GM12878 (cell line): Measurements from ENCODE around the gene GNB3. TPM values are rescaled to one million over a fixed set of nuclear protein-coding genes. Genes with fewer than 3 reads are reported as not detected.

ENCODE experiments used
- ASH2L ChIP-seq: fragments of 300-600, 200-600 bp; sonication (generic); IDR thresholded peaks from 2 replicates; pipeline ENCODE4 v1.6.1; 2017; ENCODE audit warnings: low read depth, mild to moderate bottlenecking, borderline replicate concordance
- CREB1 ChIP-seq: IDR thresholded peaks from 2 replicates; pipeline ENCODE4 v1.6.1; 2012; ENCODE audit warnings: low read depth, mild to moderate bottlenecking, inconsistent platforms
- IKZF2 ChIP-seq, 2 experiments: fragments of 450-650 bp; IDR thresholded peaks; 2 replicates each; pipeline ENCODE4 v1.6.1; 2017; ENCODE audit warnings: mild to moderate bottlenecking in 2 of 2, moderate library complexity in 2 of 2
- MEF2A ChIP-seq: IDR thresholded peaks from 2 replicates; pipeline ENCODE4 v1.6.1; 2011; ENCODE audit warnings: low read depth, mild to moderate bottlenecking, low read length, moderate library complexity; ENCODE audit not compliant: insufficient read depth
- POLR2A ChIP-seq: IDR thresholded peaks from 2 replicates; pipeline ENCODE4 v1.6.1; 2011; ENCODE audit warnings: low read depth, mild to moderate bottlenecking, low read length
- RUNX3 ChIP-seq: IDR thresholded peaks from 2 replicates; pipeline ENCODE4 v1.6.1; 2012; ENCODE audit warnings: low read length, inconsistent platforms
- SIN3A ChIP-seq: IDR thresholded peaks from 2 replicates; pipeline ENCODE4 v1.6.1; 2012; ENCODE audit warnings: low read depth, low read length, improper control_type of control experiment
- SMARCA5 ChIP-seq: fragments of 450-650 bp; IDR thresholded peaks from 2 replicates; pipeline ENCODE4 v1.6.1; 2017; ENCODE audit warnings: mild to moderate bottlenecking
- SUZ12 ChIP-seq: fragments of 200-600 bp; sonication (generic); IDR thresholded peaks from one replicate; pipeline ENCODE4 v1.6.1; 2018; ENCODE audit warnings: antibody characterized with exemption, mild to moderate bottlenecking; ENCODE audit not compliant: unreplicated experiment
- TAF1 ChIP-seq: IDR thresholded peaks from 2 replicates; pipeline ENCODE4 v1.6.1; 2011; ENCODE audit warnings: mild to moderate bottlenecking, low read depth, low read length, borderline replicate concordance
- TBL1XR1 ChIP-seq: IDR thresholded peaks from 2 replicates; pipeline ENCODE4 v1.6.1; 2012; ENCODE audit warnings: low read depth, low read length, improper control_type of control experiment
- TCF12 ChIP-seq: IDR thresholded peaks from 2 replicates; pipeline ENCODE4 v1.6.1; 2011; ENCODE audit warnings: low read depth, mild to moderate bottlenecking, low read length
- TCF3 ChIP-seq: IDR thresholded peaks from 2 replicates; pipeline ENCODE4 v1.6.1; 2012; ENCODE audit warnings: low read depth, mild to moderate bottlenecking, low read length, borderline replicate concordance; ENCODE audit not compliant: insufficient read depth
- polyA plus RNA-seq, 11 experiments: library from polyadenylated mRNA; depleted of rRNA in 4 of 11; unstranded in 6 of 11; stranded (reverse) in 5 of 11; fragments of >200 nt; fragmentation: Nextera tagmentation in 4 of 11; fragmentation: Illumina TruSeq in 1 of 11; extraction: Ambion mirVana in 4 of 11; extraction: Trizol in 1 of 11; gene quantifications; 1 replicate in 1 of 11; 2 replicates in 10 of 11; pipeline versions ENCODE4 v1.2.1 to v1.2.3, GENCODE V29; 2011 to 2016; ENCODE audit warnings: inconsistent platforms in 2 of 11, missing spikeins in 2 of 11, low read depth in 1 of 11
- total RNA-seq, 4 experiments: library from RNA; depleted of rRNA in 3 of 4; stranded (reverse); fragments of >200 nt in 3 of 4; fragmentation: Illumina TruSeq in 1 of 4; extraction: Trizol in 1 of 4; gene quantifications; 2 replicates each; pipeline versions ENCODE4 v1.2.1 to v1.2.3, GENCODE V29; 2013 to 2021
- TF ChIP-seq, protein P1 (sequence below): fragments of 150-350 bp; IDR thresholded peaks from 2 replicates; pipeline ENCODE4 v1.6.1; 2014; ENCODE audit warnings: mild to moderate bottlenecking, low read depth, low read length
- TF ChIP-seq, protein P2 (sequence below): IDR thresholded peaks from 2 replicates; pipeline ENCODE4 v1.6.1; 2012; ENCODE audit warnings: low read depth, low read length, improper control_type of control experiment
- TF ChIP-seq, protein P3 (sequence below): IDR thresholded peaks from 2 replicates; pipeline ENCODE4 v1.6.1; 2012; ENCODE audit warnings: low read depth, low read length, improper control_type of control experiment

The GNB3 gene
- total and polyA plus RNA-seq, 10 of the 15 experiments (the other 5 are each of a cell fraction or from before 2014, with no cell fraction given): 0.05 to 1.1 (median 0.36) TPM

DNA sequence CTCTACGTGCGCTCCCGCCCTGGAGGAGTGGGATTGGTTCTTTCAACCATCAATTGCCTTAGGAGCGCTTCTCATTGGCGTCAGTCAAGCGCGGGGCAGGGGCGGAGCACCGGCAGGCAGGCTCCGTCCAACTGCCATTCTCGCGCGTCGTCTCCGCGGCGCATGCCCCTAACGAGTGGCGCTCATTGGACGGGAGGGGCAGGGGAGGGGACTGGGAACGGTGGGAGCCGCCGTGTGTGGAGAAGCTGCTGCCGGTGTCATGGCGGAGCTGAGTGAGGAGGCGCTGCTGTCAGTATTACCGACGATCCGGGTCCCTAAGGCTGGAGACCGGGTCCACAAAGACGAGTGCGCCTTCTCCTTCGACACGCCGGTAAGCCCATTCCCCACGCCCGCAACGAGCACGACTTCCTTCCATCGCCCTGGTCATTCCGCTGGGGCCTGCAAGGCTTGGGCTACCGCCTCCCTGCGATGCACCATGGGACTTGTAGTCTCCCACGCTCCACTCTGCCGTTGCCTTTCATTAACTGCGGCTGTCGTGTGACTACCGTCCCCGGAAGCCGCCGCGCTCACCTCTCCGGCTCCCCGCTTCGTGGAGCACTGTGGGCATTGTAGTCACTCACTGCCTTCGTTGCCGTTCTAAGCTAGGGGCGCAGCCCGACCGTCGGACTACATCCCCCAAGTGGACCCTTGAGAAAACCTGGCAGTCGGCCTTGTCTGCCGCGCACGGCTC lies 11.4 kb downstream of the GNB3 start, which contains the start of gene USP5 (continued):
- TF ChIP-seq, protein P1, sequence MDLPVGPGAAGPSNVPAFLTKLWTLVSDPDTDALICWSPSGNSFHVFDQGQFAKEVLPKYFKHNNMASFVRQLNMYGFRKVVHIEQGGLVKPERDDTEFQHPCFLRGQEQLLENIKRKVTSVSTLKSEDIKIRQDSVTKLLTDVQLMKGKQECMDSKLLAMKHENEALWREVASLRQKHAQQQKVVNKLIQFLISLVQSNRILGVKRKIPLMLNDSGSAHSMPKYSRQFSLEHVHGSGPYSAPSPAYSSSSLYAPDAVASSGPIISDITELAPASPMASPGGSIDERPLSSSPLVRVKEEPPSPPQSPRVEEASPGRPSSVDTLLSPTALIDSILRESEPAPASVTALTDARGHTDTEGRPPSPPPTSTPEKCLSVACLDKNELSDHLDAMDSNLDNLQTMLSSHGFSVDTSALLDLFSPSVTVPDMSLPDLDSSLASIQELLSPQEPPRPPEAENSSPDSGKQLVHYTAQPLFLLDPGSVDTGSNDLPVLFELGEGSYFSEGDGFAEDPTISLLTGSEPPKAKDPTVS: no peak
- TF ChIP-seq IKZF2 (IDR thresholded peaks at IDR 0.05): no peak
- 0 out of 2 replicates have a peak, but pooled peaks have one; percentile 58 for TF ChIP-seq SIN3A
- TF ChIP-seq RUNX3: peak; percentile 72
- TF ChIP-seq, protein P2, sequence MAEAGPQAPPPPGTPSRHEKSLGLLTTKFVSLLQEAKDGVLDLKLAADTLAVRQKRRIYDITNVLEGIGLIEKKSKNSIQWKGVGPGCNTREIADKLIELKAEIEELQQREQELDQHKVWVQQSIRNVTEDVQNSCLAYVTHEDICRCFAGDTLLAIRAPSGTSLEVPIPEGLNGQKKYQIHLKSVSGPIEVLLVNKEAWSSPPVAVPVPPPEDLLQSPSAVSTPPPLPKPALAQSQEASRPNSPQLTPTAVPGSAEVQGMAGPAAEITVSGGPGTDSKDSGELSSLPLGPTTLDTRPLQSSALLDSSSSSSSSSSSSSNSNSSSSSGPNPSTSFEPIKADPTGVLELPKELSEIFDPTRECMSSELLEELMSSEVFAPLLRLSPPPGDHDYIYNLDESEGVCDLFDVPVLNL: no peak
- TF ChIP-seq TAF1: peak; percentile 63
- peak; percentile 89 for TF ChIP-seq POLR2A
- TF ChIP-seq TBL1XR1: 0 out of 2 replicates have a peak, but pooled peaks have one; percentile 23
- TF ChIP-seq, protein P3, sequence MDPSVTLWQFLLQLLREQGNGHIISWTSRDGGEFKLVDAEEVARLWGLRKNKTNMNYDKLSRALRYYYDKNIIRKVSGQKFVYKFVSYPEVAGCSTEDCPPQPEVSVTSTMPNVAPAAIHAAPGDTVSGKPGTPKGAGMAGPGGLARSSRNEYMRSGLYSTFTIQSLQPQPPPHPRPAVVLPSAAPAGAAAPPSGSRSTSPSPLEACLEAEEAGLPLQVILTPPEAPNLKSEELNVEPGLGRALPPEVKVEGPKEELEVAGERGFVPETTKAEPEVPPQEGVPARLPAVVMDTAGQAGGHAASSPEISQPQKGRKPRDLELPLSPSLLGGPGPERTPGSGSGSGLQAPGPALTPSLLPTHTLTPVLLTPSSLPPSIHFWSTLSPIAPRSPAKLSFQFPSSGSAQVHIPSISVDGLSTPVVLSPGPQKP: peak; percentile 84
- no peak for TF ChIP-seq TCF3
- no peak for TF ChIP-seq ASH2L
- TF ChIP-seq TCF12: 0 out of 2 replicates have a peak, but pooled peaks have one; percentile 4
- no peak for TF ChIP-seq SMARCA5
- TF ChIP-seq CREB1: peak; percentile 95
- TF ChIP-seq SUZ12: no peak
- TF ChIP-seq MEF2A: no peak
